Astrocyte (in vitro differentiated cells and primary cell): ENCODE results near the gene AGXT. TPM values are rescaled to one million over a fixed set of nuclear protein-coding genes. Genes with fewer than 3 reads are reported as not detected.

ENCODE experiments used
- DNase-seq: peaks from one replicate; pipeline ENCODE4 v3.0.0-alpha.2; 2010; ENCODE audit warnings: low read depth
- FAIRE-seq: peaks from 2 replicates; lab custom pipeline; 2011; peaks lifted over from hg19 to GRCh38; lab: Jason Lieb, UNC
- H2AFZ ChIP-seq: 2 replicates; pipeline ENCODE4 v1.6.0; 2012; ENCODE audit warnings: low read depth, low read length, inconsistent platforms
- H3K27ac ChIP-seq: 2 replicates; pipeline ENCODE4 v1.5.1; 2011; ENCODE audit warnings: low read depth, low read length, inconsistent platforms
- H3K27me3 ChIP-seq: 2 replicates; pipeline ENCODE4 v1.6.0; 2011; ENCODE audit warnings: low read length, inconsistent platforms; ENCODE audit not compliant: insufficient read depth
- H3K36me3 ChIP-seq: 2 replicates; pipeline ENCODE4 v1.5.1; 2011; ENCODE audit warnings: low read length, inconsistent platforms; ENCODE audit not compliant: insufficient read depth
- H3K4me1 ChIP-seq: 2 replicates; pipeline ENCODE4 v1.5.1; 2011; ENCODE audit warnings: low read length, inconsistent platforms; ENCODE audit not compliant: insufficient read depth
- H3K4me2 ChIP-seq: 2 replicates; pipeline ENCODE4 v1.6.0; 2012; ENCODE audit warnings: low read length, inconsistent platforms
- H3K4me3 ChIP-seq: 2 replicates; pipeline ENCODE4 v1.5.1; 2011; ENCODE audit warnings: low read depth, mild to moderate bottlenecking, low read length, inconsistent platforms; ENCODE audit not compliant: insufficient read depth
- H3K79me2 ChIP-seq: 2 replicates; pipeline ENCODE4 v1.6.0; 2012; ENCODE audit warnings: mild to moderate bottlenecking, low read length, inconsistent platforms; ENCODE audit not compliant: insufficient read depth
- H3K9ac ChIP-seq: 2 replicates; pipeline ENCODE4 v1.6.0; 2012; ENCODE audit warnings: mild to moderate bottlenecking, low read length, inconsistent platforms
- H3K9me3 ChIP-seq: 2 replicates; pipeline ENCODE4 v1.5.1; 2012; ENCODE audit warnings: low read depth, mild to moderate bottlenecking, low read length, inconsistent platforms; ENCODE audit not compliant: insufficient read depth
- H4K20me1 ChIP-seq: 2 replicates; pipeline ENCODE4 v1.6.0; 2012; ENCODE audit warnings: low read length, inconsistent platforms; ENCODE audit not compliant: insufficient read depth
- H3K27ac Mint-ChIP-seq: one replicate; pipeline ENCODE4 v1.8.0; 2021; ENCODE audit warnings: mild to moderate bottlenecking, mixed read lengths; ENCODE audit not compliant: unreplicated experiment
- H3K27me3 Mint-ChIP-seq: one replicate; pipeline ENCODE4 v1.8.0; 2021; ENCODE audit warnings: low read depth, mixed read lengths; ENCODE audit not compliant: unreplicated experiment
- H3K36me3 Mint-ChIP-seq: one replicate; pipeline ENCODE4 v1.8.0; 2021; ENCODE audit warnings: low read depth, mixed read lengths; ENCODE audit not compliant: unreplicated experiment
- H3K4me1 Mint-ChIP-seq: one replicate; pipeline ENCODE4 v1.8.0; 2021; ENCODE audit warnings: low read depth, mixed read lengths; ENCODE audit not compliant: unreplicated experiment
- H3K4me3 Mint-ChIP-seq: one replicate; pipeline ENCODE4 v1.8.0; 2021; ENCODE audit warnings: mild to moderate bottlenecking, moderate library complexity, mixed read lengths; ENCODE audit not compliant: unreplicated experiment
- H3K9me3 Mint-ChIP-seq: one replicate; pipeline ENCODE4 v1.8.0; 2021; ENCODE audit warnings: mild to moderate bottlenecking, mixed read lengths; ENCODE audit not compliant: unreplicated experiment
- CTCF ChIP-seq: IDR thresholded peaks from 2 replicates; pipeline ENCODE4 v1.5.1; 2011; ENCODE audit warnings: low read depth, mild to moderate bottlenecking, inconsistent platforms, low read length, moderate library complexity; ENCODE audit not compliant: insufficient read depth
- EZH2 ChIP-seq: IDR thresholded peaks from 2 replicates; pipeline ENCODE4 v1.6.1; 2012; ENCODE audit warnings: mild to moderate bottlenecking, low read length, inconsistent platforms; ENCODE audit not compliant: insufficient read depth
- total RNA-seq: library from RNA; stranded (reverse); gene quantifications from 2 replicates; pipeline ENCODE4 v1.2.1, GENCODE V29; 2021

The AGXT gene
- total RNA-seq, 1 donor from 2014 or later: not detected

- Mint-ChIP-seq H3K36me3 (no peaks in the 10 kb centered on the region), H3K27ac (no peak overlapping the region), H3K4me1 (peaks cover 5% of the 10 kb centered on the region), H3K4me3 (no peak overlapping the region), H3K9me3 (no peaks in the 10 kb centered on the region), H3K27me3 (peaks cover 20% of the 10 kb centered on the region)
- no peaks in the 10 kb centered on the region for H3K36me3 ChIP-seq
- peak overlapping the region; percentile 41 for H3K4me2 ChIP-seq
- peak overlapping the region; percentile 87 for H3K27ac ChIP-seq
- DNase-seq (no peak), FAIRE-seq (no peak)
- H3K9me3 ChIP-seq: no peaks in the 10 kb centered on the region
- H3K79me2 ChIP-seq: no peaks in the 10 kb centered on the region
- no peaks in the 10 kb centered on the region for H4K20me1 ChIP-seq
- peaks cover 33% of the 10 kb centered on the region for H3K4me1 ChIP-seq
- TF ChIP-seq EZH2 (no peak), CTCF (no peak)
- H3K27me3 ChIP-seq: no peaks in the 10 kb centered on the region
- H2AFZ ChIP-seq: no peak overlapping the region
- H3K4me3 ChIP-seq: no peak overlapping the region
- H3K9ac ChIP-seq: peak overlapping the region; percentile 72
Observed at GRCh38 chr2:240919786-240920782, 51.5 kb downstream of the AGXT start.

GRCh38 chr2:240920783-240921231 is 52.2 kb downstream of the AGXT start:
- no peak for DNase-seq
- no peak overlapping the region for H3K4me3 ChIP-seq
- H3K9ac ChIP-seq: peak overlapping the region; percentile 72
- peak overlapping the region; percentile 47 for H3K27ac Mint-ChIP-seq
- H3K36me3 Mint-ChIP-seq: no peaks in the 10 kb centered on the region
- peak overlapping the region; percentile 87 for H3K27ac ChIP-seq
- H3K9me3 ChIP-seq: no peaks in the 10 kb centered on the region
- peaks cover 17% of the 10 kb centered on the region for H3K27me3 Mint-ChIP-seq
- peaks cover 33% of the 10 kb centered on the region for H3K4me1 ChIP-seq
- FAIRE-seq: no peak
- H2AFZ ChIP-seq: no peak overlapping the region
- H3K4me1 Mint-ChIP-seq: peaks cover 5% of the 10 kb centered on the region
- TF ChIP-seq CTCF (no peak), EZH2 (no peak)
- peak overlapping the region; percentile 41 for H3K4me2 ChIP-seq
- no peaks in the 10 kb centered on the region for H3K36me3 ChIP-seq
- H3K27me3 ChIP-seq: no peaks in the 10 kb centered on the region
- no peaks in the 10 kb centered on the region for H4K20me1 ChIP-seq
- H3K4me3 Mint-ChIP-seq: no peak overlapping the region
- H3K9me3 Mint-ChIP-seq: no peaks in the 10 kb centered on the region
- no peaks in the 10 kb centered on the region for H3K79me2 ChIP-seq
